Amniotic stem cell (primary cell): ENCODE measurements around the gene CDK11B.
A peak's percentile ranks its signal among the peaks of the same experiment; 100 is the strongest.

Source experiments
- DNase-seq: peaks from one replicate; lab custom pipeline; 2025; lab: John Stamatoyannopoulos, UW

The CDK11B gene

GRCh38 chr1:1615256-1616044 is 43.4 kb downstream of the CDK11B start, which contains the start of gene MIB2:
MIB2 (plus strand) TSS chr1:1615500; CDS start chr1:1623453, 7,953 bp downstream.
- DNase-seq: peak; percentile 79

DNA sequence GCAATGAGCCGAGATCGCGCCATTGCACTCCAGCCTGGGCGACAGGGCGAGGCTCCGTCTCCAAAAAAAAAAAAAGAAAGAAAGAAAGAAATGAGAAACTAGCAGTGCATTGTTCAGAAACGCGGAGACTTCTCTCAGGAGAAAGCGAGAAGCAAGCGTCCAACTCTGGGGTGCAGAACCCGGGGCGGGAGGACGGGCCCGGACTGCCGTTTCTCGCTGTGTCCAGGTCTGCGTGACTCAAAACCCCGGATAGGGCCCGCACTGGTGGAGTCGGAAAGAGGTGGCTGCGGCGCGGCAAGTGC is 43.9 kb downstream of the CDK11B start:
- DNase-seq: no peak

DNA sequence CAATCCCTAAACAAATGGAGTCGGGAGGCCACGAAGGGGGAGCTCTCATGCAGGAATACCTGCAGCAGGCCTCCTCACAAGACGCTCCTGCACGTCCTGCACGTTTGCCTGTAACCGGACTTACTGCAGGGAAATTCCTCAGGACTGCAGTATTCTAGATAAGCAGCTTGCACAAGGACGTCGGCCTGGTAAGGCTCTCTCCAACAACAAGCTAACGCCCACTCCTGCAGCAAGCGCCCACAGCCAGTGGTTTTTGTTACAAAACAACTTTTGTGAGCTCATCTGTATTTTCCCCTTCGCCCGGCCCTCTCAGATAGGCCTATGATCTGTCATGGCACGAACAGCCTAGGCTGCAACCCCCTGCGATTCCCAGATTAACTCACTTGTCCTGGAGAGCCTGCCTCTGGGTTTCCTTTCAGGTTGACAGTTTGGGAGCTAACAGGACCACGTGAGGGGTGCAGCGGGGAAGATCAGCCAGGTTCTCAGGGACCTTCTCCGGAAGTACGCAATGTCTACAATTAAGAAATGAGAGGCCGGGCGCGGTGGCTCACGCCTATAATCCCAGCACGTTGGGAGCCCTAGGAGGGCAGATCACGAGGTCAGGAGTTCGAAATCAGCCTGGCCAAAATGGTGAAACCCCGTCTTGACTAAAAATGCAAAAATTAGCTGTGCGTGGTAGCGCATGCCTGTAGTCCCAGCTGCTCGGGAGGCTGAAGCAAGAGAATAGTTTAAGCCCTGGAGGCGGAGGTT is 44.4 kb downstream of the CDK11B start:
- DNase-seq: no peak

DNA sequence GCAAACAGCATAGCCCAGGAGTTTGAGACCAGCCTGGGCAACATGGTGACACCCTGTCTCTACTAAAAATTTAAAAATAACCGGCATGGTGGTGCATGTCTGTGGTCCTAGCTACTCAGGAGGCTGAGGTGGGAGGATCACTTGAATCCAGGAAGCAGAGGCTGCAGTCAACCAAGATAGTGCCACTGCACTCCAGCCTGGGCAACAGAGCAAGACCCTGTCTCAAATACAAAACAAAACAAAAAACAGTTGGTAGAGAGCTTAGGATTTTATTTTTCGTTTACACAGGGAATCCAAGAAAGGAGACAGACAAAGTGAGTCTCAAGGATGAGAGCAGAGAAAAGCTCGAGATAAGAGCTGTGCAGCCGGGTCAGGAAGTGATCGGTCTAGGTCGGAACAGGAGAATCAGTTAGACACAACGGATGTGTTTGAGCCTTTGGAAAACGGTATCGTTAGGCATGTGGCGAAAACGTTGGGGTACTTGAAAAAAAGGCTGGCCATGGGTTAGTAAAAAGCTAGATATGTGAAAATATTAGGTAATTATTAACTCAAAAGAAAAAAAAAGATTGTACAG is 45.2 kb downstream of the CDK11B start:
- DNase-seq: no peak

DNA sequence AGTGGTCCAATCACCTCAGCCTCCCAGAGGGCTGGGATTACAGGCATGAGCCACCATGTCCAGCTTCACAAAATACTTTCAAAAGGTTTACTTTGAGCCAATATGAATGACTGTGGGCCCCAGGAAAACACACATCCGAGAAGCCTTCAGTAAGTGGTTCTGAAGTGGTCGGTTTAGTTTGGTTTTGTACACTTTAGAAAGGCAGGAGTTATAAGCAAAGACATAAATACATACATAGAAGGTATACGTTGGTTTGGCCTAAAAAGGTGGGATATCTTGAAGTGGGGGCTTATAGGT is 46.8 kb downstream of the CDK11B start:
- DNase-seq: no peak

DNA sequence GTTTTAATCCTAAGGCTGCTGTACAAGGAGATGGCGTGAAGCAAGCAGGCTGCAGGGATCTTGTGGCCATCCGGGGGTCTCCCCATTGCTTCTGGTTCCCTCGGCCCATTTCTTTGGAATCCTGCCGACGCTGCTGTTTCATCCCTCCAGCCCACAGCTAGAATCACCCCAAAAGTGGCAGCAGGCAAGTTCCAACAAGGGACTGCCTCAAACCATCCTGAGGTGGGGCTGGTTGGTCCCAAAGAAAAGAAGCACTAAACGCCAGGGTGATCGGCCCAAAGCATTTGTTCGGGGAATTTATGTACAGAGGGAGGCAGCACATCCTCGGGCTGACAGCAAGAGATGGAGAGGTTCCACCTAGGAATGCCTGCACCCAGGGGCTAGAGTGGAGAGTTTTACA is 48.0 kb downstream of the CDK11B start:
- no peak for DNase-seq

- no peak for DNase-seq
These were observed 48.9 kb downstream of the CDK11B start for GRCh38 chr1:1609822-1610485.

- DNase-seq: no peak
These were observed 52.6 kb downstream of the CDK11B start for GRCh38 chr1:1606232-1606631.

- no peak for DNase-seq
These were observed 53.1 kb downstream of the CDK11B start for GRCh38 chr1:1605724-1606123.

DNA sequence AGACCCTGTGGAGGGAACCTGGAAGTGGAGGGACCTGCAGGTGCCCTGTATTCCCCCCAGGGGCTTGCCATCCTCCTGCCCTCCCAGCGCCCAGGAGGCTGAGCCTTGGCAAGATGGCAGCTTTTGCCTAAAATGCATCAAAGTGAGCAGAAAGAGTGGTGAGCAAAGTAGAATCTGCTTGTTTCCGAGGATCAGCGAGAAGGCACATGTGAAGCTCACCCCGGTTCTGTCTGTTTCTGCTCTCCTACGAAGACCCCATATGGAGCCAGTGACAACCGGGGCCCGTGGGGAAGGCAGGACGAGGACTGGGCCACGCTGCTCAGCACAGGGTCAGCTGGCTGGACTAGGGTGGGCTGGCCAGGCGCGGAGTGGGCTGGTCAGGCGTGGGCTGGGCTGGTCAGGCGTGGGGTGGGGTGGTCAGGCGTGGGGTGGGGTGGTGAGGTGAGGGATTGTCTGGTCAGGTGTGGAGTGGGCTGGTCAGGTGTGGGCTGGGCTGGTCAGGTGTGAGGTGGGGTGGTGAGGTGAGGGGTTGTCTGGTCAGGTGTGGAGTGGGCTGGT is 53.7 kb downstream of the CDK11B start:
- no peak for DNase-seq

DNA sequence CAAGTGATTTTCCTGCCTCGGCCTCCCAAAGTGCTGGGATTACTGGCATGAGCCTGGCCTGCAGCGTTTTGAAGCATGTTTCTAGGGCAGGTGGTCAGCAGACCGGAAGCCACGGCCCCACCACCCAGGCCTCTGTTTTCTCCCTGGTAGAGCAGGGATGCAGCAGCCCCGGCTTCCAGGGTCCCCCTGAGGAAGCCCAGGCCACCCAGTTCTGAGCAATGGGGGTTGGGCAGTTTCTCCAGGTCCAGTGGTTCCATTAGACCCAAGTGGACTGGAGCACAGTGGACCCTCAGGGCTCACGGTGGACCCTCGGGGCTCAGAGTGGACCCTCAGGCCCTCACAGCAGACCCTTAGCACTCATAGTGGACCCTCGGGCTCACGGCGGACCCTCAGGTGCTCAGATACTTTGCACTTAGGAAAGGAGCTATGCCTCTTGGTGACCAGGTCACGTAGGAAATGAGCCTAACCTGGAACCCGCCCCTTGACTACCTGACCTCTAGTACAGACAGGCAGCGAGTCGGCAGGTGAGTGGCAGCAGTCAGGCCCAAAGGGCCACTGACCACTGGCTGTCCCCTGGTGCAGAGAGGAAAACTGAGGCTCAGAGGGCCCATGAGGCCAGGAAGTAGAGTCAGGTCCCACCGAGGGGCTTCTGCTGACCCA is 54.3 kb downstream of the CDK11B start:
- DNase-seq: no peak

DNA sequence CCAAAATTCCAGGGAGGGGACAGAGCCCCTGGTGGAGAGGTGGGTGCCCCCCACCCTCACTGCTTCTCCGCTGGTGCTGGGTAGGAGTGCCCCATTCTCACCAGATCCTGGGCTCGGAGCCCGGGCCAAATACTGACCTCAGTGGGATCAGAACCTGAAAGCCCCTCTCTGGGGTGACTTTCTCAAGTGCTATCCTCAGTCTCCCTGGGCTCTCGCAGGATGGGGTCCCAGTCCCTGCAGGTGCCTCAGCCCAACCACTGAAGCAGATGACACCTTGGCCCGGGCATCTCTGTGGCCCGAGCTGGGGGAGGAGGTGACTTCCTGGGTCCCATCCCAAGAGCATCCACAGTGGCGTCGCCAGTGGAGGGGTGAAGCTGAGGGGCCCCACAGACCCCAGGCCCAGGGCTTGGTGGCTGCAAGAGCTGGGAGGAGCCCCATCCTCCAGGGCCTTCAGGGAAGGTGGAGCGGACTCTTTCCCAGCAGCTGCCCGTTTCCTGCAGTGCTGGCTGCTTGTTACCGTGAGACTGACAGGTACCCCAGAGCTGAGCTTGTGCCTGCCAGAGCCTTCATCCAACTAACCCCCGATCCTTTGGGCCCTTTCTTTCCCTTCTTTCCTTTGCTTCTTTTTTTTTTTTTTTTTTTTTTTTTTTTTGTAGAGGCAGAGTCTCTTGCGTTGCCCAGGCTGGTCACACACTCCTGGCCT is 55.0 kb downstream of the CDK11B start:
- DNase-seq: no peak

DNA sequence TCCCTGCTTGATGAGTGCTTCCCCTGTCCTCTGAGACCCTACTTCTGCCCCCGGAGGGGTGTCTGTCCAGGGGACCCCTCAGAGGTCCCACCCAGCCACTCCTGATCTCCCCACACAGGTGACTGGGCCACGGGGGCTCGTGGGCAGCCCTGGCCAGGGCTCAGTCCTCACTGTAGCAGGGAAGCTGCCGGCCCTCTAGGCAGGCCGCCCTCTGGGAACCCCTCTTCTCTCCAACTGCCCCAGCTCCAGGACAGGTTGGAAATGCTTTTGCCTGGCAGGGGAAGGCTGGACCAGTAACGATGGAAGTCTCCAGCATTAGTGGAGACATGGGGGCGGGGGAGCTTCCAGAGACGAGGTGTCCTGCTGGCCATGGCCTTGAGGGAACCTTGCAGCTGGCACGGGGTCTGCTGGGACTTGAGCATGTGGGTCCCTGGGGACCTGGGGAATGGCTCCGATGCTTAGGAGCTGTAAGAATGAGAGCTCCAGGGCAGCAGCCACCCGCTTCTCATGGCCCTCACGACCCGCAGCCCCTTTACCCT is 55.8 kb downstream of the CDK11B start:
- DNase-seq: no peak

- DNase-seq: no peak
These were observed 56.4 kb downstream of the CDK11B start for GRCh38 chr1:1602304-1602967.

DNA sequence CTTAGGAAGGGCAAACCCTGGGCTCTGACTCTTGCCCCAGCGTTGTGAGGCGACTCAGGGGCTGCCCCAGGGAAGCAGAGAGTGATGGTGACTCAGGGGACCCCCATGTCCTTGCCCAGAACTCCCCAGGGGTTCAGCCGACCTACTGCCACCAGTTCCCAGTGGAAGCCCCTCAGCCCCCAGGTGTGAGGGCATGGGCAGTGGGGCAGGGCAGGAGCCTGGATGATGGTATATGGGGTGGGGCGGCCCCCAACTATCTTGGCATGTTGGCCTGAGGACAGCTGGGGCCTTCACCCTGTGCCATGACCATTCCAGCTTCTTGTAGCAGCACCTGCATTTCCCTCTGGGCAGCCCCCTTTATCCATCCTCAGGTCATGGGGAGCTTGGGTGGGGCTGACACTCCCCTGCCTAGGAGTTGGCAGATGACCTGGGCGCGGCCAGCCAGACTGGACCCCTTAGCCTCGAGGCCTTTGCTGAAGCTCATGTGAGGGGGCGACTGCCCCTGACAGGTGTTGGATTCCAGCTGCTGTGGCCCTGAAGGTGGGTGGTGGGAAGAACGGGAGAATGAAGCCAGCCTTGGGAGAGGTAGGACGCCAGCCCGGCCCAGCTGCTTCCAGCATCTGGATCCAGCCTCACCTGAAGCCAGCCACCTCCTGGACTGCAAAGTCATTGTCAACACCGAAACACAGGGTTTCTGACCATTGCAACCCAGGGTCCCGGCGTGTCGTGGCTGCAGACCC is 57.1 kb downstream of the CDK11B start:
- no peak for DNase-seq

GRCh38 chr1:1600861-1601563 is 57.8 kb downstream of the CDK11B start:
- no peak for DNase-seq

DNA sequence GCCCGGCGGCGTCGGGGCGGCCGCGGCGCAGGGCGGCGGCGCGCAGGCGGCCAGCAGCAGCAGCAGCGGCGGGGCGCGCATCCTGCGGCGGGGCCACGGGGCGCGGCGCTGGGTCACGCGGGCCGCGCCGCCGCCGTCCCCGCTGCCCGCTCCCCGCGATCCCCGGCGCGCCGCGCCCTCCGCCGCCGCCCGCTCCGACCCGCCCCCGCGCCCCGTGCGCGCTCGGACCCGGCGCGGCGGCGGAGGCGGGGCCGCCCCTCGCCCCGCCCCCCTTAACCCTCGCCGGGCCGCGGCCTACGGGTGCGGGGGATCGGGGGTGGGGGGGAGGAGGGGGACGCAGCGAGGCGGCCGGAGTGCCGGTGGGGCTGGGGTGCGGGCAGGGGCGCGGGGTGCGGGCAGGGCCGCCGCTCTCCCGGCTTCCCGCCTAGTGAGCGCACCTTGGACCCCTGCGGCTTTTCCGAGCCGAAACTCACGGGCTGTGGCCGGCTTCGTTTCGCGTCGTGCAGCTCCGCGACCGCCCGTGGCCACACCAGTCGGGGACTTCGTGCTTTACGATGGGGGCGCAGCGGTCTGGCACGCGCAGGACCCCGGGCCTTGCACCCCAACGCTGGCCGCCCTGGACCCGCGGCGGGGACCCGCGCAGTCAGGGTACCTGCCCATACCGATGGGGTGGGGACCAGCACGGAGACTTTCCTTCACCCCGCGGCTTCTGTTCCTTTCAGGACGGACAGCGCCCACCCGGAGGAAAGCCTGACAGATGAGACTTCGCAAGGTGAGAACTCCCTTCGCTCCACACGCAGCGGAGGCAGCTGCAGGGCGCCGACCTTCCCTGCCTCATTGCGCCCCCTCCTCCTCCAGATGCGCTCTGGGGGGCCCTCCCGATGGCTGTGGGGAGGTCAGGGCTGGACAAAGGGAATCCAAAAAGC is 58.6 kb downstream of the CDK11B start, which contains the start of gene FNDC10:
TSS of gene FNDC10 (minus strand) at position 201 of the 926 bp plus-strand sequence. CDS start at position 81, 120 bp downstream.
- no peak for DNase-seq
